OCI-LY3 (cell line): ENCODE measurements around the gene MYH15.

Experiments used
- H2AFZ ChIP-seq: fragments of 200-600, 300-600 bp; shearing (Covaris generic); 2 replicates; pipeline ENCODE4 v1.6.0; 2014; ENCODE audit warnings: antibody characterized with exemption, low read depth, low read length
- H3K27ac ChIP-seq: fragments of 200-600, 300-600 bp; sonication (generic); 2 replicates; pipeline ENCODE4 v1.5.1; 2014; ENCODE audit warnings: mild to moderate bottlenecking, low read length, moderate library complexity, mixed read lengths
- H3K27me3 ChIP-seq: fragments of 200-600, 300-600 bp; sonication (generic); 2 replicates; pipeline ENCODE4 v1.6.1; 2014; ENCODE audit warnings: low read depth, low read length, mixed read lengths
- H3K36me3 ChIP-seq: fragments of 200-600, 300-600 bp; sonication (generic); replicated peaks from 2 replicates; pipeline ENCODE3; 2014; ENCODE audit warnings: low read depth, low read length, mixed read lengths
- H3K4me1 ChIP-seq: fragments of 300-600, 200-600 bp; sonication (generic); 2 replicates; pipeline ENCODE4 v1.6.1; 2014; ENCODE audit warnings: low read length, mixed read lengths
- H3K4me2 ChIP-seq: fragments of 200-600, 300-600 bp; sonication (generic); 2 replicates; pipeline ENCODE4 v1.6.1; 2014; ENCODE audit warnings: low read length, mixed read lengths
- H3K4me3 ChIP-seq: fragments of 300-600, 200-600 bp; sonication (generic); 2 replicates; pipeline ENCODE4 v1.5.1; 2014; ENCODE audit warnings: antibody characterized with exemption, mild to moderate bottlenecking, low read length, moderate library complexity
- H3K79me2 ChIP-seq: fragments of 300-600, 200-600 bp; shearing (Covaris generic); 2 replicates; pipeline ENCODE4 v1.6.1; 2014; ENCODE audit warnings: mild to moderate bottlenecking, low read length, mixed read lengths
- H3K9ac ChIP-seq: fragments of 300-600, 200-600 bp; shearing (Covaris generic); 2 replicates; pipeline ENCODE4 v1.6.0; 2014; ENCODE audit warnings: mild to moderate bottlenecking, low read length, moderate library complexity
- H3K9me3 ChIP-seq: fragments of 200-600, 300-600 bp; shearing (Covaris generic); 2 replicates; pipeline ENCODE4 v1.6.1; 2014; ENCODE audit warnings: low read length, mixed read lengths; ENCODE audit not compliant: insufficient read depth
- H4K20me1 ChIP-seq: fragments of 200-600, 300-600 bp; sonication (generic); 2 replicates; pipeline ENCODE4 v1.6.1; 2016; ENCODE audit warnings: low read length, mixed read lengths; ENCODE audit not compliant: insufficient read depth
- EZH2phosphoT487 ChIP-seq: fragments of 200-600 bp; shearing (Covaris generic); IDR thresholded peaks from 2 replicates; pipeline ENCODE4 v1.6.1; 2018; ENCODE audit warnings: antibody characterized with exemption, mixed run types, low read depth
- TF ChIP-seq, protein P1 (sequence below): fragments of 200-600, 300-600 bp; sonication (generic); IDR thresholded peaks from 2 replicates; pipeline ENCODE4 v1.5.1; 2014; ENCODE audit warnings: antibody characterized with exemption, low read length, low read depth

MYH15 gene

GRCh38 chr3:108415661-108416060, 94.7 kb downstream of the MYH15 start:
- no peaks in the 10 kb centered on the region for H3K9me3 ChIP-seq
- no peaks in the 10 kb centered on the region for H3K36me3 ChIP-seq
- H3K27ac ChIP-seq = no peak overlapping the region
- no peak overlapping the region for H3K9ac ChIP-seq
- peaks cover 5% of the 10 kb centered on the region; the same call in 1 of the 2 replicates for H3K27me3 ChIP-seq
- H3K4me3 ChIP-seq = no peak overlapping the region
- H3K4me2 ChIP-seq = no peak overlapping the region
- no peak for TF ChIP-seq EZH2phosphoT487
- TF ChIP-seq, protein P1, sequence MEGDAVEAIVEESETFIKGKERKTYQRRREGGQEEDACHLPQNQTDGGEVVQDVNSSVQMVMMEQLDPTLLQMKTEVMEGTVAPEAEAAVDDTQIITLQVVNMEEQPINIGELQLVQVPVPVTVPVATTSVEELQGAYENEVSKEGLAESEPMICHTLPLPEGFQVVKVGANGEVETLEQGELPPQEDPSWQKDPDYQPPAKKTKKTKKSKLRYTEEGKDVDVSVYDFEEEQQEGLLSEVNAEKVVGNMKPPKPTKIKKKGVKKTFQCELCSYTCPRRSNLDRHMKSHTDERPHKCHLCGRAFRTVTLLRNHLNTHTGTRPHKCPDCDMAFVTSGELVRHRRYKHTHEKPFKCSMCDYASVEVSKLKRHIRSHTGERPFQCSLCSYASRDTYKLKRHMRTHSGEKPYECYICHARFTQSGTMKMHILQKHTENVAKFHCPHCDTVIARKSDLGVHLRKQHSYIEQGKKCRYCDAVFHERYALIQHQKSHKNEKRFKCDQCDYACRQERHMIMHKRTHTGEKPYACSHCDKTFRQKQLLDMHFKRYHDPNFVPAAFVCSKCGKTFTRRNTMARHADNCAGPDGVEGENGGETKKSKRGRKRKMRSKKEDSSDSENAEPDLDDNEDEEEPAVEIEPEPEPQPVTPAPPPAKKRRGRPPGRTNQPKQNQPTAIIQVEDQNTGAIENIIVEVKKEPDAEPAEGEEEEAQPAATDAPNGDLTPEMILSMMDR = no peak
- no peak overlapping the region for H2AFZ ChIP-seq
- H4K20me1 ChIP-seq = no peaks in the 10 kb centered on the region
- no peaks in the 10 kb centered on the region for H3K79me2 ChIP-seq
- no peaks in the 10 kb centered on the region for H3K4me1 ChIP-seq

DNA sequence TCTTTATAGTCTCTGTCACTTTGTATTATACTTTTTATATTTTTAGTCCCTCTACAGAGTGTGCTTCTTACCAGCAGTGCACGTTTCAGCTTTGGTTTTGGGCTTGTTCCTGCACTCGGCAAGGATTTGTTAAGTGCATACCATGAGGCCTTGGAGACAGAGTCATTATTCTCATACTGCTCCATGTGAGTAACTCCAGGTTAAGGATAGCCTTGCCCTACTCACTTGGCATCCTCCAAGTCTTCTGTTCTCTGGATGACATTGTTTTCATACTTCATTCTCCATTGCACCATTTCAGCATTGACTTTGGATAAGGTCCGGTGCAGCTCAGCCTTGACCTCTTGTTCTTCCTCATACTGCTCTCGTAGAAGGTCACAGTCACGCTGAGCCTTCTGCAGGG, 96.4 kb downstream of the MYH15 start:
- no peak for TF ChIP-seq EZH2phosphoT487
- TF ChIP-seq, protein P1 = no peak
- Histone ChIP-seq H3K79me2 (no peaks in the 10 kb centered on the region), H3K36me3 (no peaks in the 10 kb centered on the region), H3K4me3 (no peak overlapping the region), H4K20me1 (no peaks in the 10 kb centered on the region), H3K9me3 (no peaks in the 10 kb centered on the region), H3K9ac (no peak overlapping the region), H3K27me3 (peaks cover 5% of the 10 kb centered on the region; the same call in 1 of the 2 replicates), H2AFZ (no peak overlapping the region), H3K4me1 (no peaks in the 10 kb centered on the region), H3K27ac (no peak overlapping the region), H3K4me2 (no peak overlapping the region)

DNA sequence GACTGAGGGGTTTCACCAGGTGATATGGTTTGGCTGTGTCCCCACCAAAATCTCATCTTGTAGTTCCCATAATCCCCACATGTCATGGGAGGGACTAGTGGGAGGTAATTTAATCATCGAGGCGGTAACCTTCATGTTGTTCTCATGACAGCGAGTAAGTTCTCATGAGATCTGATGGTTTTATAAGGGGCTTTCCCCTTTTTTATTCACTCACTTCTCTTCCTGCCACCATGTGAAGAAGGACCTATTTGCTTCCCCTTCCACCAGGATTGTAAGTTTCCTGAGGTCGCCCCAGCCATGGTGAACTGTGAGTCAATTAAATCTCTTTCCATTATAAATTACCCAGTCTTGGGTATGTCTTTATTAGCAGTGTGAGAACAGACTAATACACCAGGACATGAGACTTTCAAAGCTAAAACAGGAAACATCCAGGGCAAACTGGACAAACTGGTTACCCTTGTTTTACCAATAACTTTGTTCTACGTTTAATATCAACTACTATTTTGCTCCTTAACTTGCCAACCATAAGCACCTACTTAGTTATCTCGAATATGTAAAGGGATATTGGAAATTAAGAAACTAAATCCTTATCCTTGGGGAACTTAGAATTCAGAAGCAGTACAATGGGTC, 98.2 kb downstream of the MYH15 start:
- H3K27me3 ChIP-seq = peaks cover 5% of the 10 kb centered on the region; the same call in 1 of the 2 replicates
- no peaks in the 10 kb centered on the region for H3K79me2 ChIP-seq
- TF ChIP-seq, protein P1 = no peak
- TF ChIP-seq EZH2phosphoT487 = no peak
- peaks cover 11% of the 10 kb centered on the region for H3K4me1 ChIP-seq
- no peaks in the 10 kb centered on the region for H3K36me3 ChIP-seq
- no peak overlapping the region for H2AFZ ChIP-seq
- no peaks in the 10 kb centered on the region for H3K9me3 ChIP-seq
- no peak overlapping the region for H3K27ac ChIP-seq
- no peak overlapping the region for H3K4me3 ChIP-seq
- no peak overlapping the region for H3K4me2 ChIP-seq
- H4K20me1 ChIP-seq = no peaks in the 10 kb centered on the region
- no peak overlapping the region for H3K9ac ChIP-seq

DNA sequence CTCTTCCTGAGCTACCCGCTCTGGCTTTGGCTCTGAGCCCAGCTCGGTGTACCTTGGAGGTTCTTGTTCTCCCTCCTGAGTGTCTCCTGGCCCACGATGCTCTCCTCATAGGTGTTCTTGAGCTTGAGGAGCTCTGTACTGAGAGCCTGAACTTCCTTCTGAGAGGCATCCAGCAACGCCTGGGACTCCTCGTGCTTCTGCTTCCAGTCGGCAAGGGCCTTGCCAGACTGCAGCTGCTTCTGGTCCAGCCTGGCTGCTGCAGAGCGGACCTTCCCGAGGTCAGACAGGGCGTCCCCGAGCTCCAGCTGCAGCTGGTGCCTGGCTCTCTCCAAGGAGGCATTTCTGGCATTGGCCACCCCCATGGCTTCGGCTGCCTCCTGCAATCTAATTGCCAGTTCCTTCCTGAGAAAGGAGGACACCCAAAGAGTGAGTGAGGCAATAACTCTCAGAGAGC, 99.8 kb downstream of the MYH15 start:
- Histone ChIP-seq H2AFZ (no peak overlapping the region), H3K79me2 (no peaks in the 10 kb centered on the region), H3K4me3 (no peak overlapping the region), H3K27me3 (no peaks in the 10 kb centered on the region), H3K4me1 (peaks cover 19% of the 10 kb centered on the region), H3K9ac (no peak overlapping the region), H4K20me1 (no peaks in the 10 kb centered on the region), H3K36me3 (no peaks in the 10 kb centered on the region), H3K4me2 (no peak overlapping the region), H3K27ac (no peak overlapping the region), H3K9me3 (no peaks in the 10 kb centered on the region)
- TF ChIP-seq EZH2phosphoT487 = no peak
- TF ChIP-seq, protein P1 = no peak
